Brain pericyte (primary cell): ENCODE results near the gene CLEC11A.

ENCODE experiments used
- DNase-seq: peaks from one replicate; pipeline ENCODE4 v3.0.0-alpha.2; 2012; ENCODE audit warnings: low read depth, low spot score

Gene CLEC11A

GRCh38 chr19:50705422-50706019 lies 17.6 kb upstream of the CLEC11A start:
- no peak for DNase-seq

- no peak for DNase-seq
Measured at GRCh38 chr19:50706387-50706786, 16.8 kb upstream of the CLEC11A start.

- DNase-seq, result no peak
Measured at GRCh38 chr19:50708179-50708879, 14.8 kb upstream of the CLEC11A start.

GRCh38 chr19:50710094-50710493 lies 13.1 kb upstream of the CLEC11A start:
- DNase-seq, result no peak

- DNase-seq, result no peak
Measured at GRCh38 chr19:50710612-50711011, 12.6 kb upstream of the CLEC11A start.

GRCh38 chr19:50711196-50711595 lies 12.0 kb upstream of the CLEC11A start:
- DNase-seq, result no peak

- no peak for DNase-seq
Measured at GRCh38 chr19:50711805-50712204, 11.4 kb upstream of the CLEC11A start.

GRCh38 chr19:50712833-50713232 lies 10.3 kb upstream of the CLEC11A start:
- DNase-seq, result no peak

- no peak for DNase-seq
Measured at GRCh38 chr19:50713556-50714236, 9.5 kb upstream of the CLEC11A start.

GRCh38 chr19:50716178-50717025 lies 6.8 kb upstream of the CLEC11A start:
- no peak for DNase-seq

- no peak for DNase-seq
Measured at GRCh38 chr19:50717026-50717723, 6.0 kb upstream of the CLEC11A start.

GRCh38 chr19:50717891-50718254 lies 5.3 kb upstream of the CLEC11A start:
- no peak for DNase-seq

GRCh38 chr19:50718255-50719118 lies 4.7 kb upstream of the CLEC11A start:
- no peak for DNase-seq

- no peak for DNase-seq
Measured at GRCh38 chr19:50719119-50719435, 4.1 kb upstream of the CLEC11A start.

- no peak for DNase-seq
Measured at GRCh38 chr19:50719566-50719965, 3.6 kb upstream of the CLEC11A start, which contains the start of gene SHANK1. Gene SHANK1, minus strand, starts transcription at chr19:50719802. Its CDS starts 2,883 bp downstream, at chr19:50716919.

GRCh38 chr19:50720181-50720920 lies 2.8 kb upstream of the CLEC11A start:
- DNase-seq, result no peak

GRCh38 chr19:50720921-50721381 lies 2.2 kb upstream of the CLEC11A start:
- no peak for DNase-seq

- DNase-seq, result no peak
Measured at GRCh38 chr19:50721441-50722137, 1.6 kb upstream of the CLEC11A start.
